Cardiac muscle cell (in vitro differentiated cells and primary cell): ENCODE results near the gene DUSP7. TPM values are rescaled to one million over a fixed set of nuclear protein-coding genes. Genes with fewer than 3 reads are reported as not detected.

Source experiments
- DNase-seq, 2 donors: peaks; one replicate each; pipeline versions ENCODE4 v3.0.0 to v3.0.0-alpha.2; 2010 to 2017; ENCODE audit warnings: low read depth in 1 of 2, low spot score in 1 of 2
- H3K27ac ChIP-seq: fragments of 200-600 bp; sonication (generic); 2 replicates; pipeline ENCODE4 v1.5.1; 2016
- H3K27me3 ChIP-seq: fragments of 200-600 bp; sonication (generic); 2 replicates; pipeline ENCODE4 v1.6.0; 2016; ENCODE audit warnings: control low read depth
- H3K36me3 ChIP-seq: fragments of 200-600 bp; sonication (generic); 2 replicates; pipeline ENCODE4 v1.5.1; 2016; ENCODE audit warnings: control low read depth
- H3K4me1 ChIP-seq: fragments of 200-600 bp; sonication (generic); 2 replicates; pipeline ENCODE4 v1.8.1; 2017; ENCODE audit warnings: low read depth, mild to moderate bottlenecking, mixed run types
- H3K4me3 ChIP-seq: fragments of 200-600 bp; sonication (generic); 2 replicates; pipeline ENCODE4 v1.5.1; 2016; ENCODE audit warnings: mild to moderate bottlenecking
- H3K9me3 ChIP-seq: fragments of 200-600 bp; sonication (generic); 2 replicates; pipeline ENCODE4 v1.5.1; 2017; ENCODE audit warnings: low read depth, mild to moderate bottlenecking, control low read depth
- polyA plus RNA-seq: library from polyadenylated mRNA; unstranded; fragments of >200 nt; fragmentation: Nextera tagmentation; extraction: Ambion mirVana; gene quantifications from 2 replicates; pipeline ENCODE4 v1.2.1, GENCODE V29; 2016
- total RNA-seq: library from RNA; depleted of rRNA; stranded (reverse); fragments of >200 nt; gene quantifications from 2 replicates; pipeline ENCODE4 v1.2.3, GENCODE V29; 2016
- TF ChIP-seq, protein P1 (sequence below): IDR thresholded peaks from 2 replicates; pipeline ENCODE4 v1.5.1; 2012; ENCODE audit warnings: low read depth, mild to moderate bottlenecking, low read length

DUSP7 gene
- total and polyA plus RNA-seq, 2 experiments from 2014 or later, result 7.1 to 39.5 TPM

DNA sequence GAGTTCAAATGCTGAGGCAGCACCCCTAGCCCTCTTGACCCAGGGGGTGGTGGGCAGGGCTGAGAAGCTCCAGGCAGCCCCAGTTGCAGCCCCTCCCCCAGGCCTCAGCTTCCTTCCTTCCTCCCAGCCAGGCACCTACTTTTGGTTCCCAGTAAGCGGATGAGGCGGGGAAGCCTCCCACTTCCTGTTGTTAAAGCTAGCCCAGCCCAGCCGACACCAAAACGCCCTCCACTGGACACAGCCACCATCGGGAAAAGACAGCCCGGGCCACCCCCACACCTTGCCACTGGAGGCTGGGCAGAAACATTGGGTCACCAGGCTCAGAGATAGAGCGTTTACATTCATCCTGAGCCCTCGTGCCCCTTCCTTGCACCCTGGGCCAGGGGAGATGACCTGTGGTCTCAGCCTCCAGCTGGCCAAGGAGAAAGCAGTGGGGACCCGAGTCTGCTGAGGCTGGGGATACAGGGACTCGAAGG lies 3.5 kb downstream of the DUSP7 start:
- Histone ChIP-seq H3K36me3 (peaks cover 12% of the 10 kb centered on the region), H3K4me1 (peaks cover 19% of the 10 kb centered on the region), H3K4me3 (no peak overlapping the region), H3K27me3 (no peaks in the 10 kb centered on the region), H3K27ac (peak overlapping the region; percentile 68), H3K9me3 (no peaks in the 10 kb centered on the region)
- TF ChIP-seq, protein P1, sequence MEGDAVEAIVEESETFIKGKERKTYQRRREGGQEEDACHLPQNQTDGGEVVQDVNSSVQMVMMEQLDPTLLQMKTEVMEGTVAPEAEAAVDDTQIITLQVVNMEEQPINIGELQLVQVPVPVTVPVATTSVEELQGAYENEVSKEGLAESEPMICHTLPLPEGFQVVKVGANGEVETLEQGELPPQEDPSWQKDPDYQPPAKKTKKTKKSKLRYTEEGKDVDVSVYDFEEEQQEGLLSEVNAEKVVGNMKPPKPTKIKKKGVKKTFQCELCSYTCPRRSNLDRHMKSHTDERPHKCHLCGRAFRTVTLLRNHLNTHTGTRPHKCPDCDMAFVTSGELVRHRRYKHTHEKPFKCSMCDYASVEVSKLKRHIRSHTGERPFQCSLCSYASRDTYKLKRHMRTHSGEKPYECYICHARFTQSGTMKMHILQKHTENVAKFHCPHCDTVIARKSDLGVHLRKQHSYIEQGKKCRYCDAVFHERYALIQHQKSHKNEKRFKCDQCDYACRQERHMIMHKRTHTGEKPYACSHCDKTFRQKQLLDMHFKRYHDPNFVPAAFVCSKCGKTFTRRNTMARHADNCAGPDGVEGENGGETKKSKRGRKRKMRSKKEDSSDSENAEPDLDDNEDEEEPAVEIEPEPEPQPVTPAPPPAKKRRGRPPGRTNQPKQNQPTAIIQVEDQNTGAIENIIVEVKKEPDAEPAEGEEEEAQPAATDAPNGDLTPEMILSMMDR, result peak; percentile 60
- peak; percentile 63 to 85 for DNase-seq

DNA sequence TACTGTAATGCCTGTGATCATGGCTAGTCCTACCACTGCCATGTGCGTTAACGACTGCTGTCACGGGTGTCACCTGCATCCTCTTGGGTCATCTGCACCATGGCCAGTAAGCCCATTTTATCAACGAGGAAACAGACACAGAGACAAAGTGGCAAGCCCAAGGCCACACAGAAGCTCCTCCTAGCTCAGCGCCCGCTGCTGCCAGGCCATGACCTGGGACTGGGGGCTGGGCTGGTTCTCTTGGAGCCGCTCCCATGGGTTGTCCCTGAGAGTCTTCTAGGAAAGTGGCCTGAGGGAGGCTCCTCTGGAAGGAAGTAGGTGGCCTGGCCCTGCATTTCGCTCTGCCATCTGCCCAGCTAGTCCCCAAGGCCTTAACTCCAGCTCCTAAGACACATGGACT lies 4.9 kb downstream of the DUSP7 start:
- no peak overlapping the region for H3K4me3 ChIP-seq

DNA sequence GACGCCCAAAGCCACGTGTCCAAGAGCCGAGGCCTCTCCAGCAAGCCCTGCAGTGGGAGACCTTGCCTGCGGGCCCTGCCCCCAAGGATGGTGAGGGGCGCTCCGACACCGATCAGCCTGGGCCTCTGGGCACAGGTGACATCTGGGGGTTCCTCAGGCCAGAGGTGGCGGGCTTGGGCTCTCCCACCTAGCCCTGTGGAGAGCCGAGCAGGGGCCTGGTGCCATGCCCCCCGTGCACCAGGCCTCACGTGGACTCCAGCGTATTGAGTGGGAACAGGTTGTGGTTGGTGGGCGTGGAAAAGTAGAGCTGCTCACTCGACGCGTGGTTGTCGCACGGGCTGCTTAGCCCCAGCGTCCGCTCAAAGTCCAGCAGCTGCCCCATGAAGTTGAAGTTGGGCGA lies 5.8 kb downstream of the DUSP7 start:
- TF ChIP-seq, protein P1, result no peak
- H3K36me3 ChIP-seq, result peaks cover 12% of the 10 kb centered on the region
- peaks cover 27% of the 10 kb centered on the region for H3K4me1 ChIP-seq
- H3K27me3 ChIP-seq, result no peaks in the 10 kb centered on the region
- H3K4me3 ChIP-seq, result no peak overlapping the region
- DNase-seq, result no peak
- no peak overlapping the region for H3K27ac ChIP-seq
- no peaks in the 10 kb centered on the region for H3K9me3 ChIP-seq

More for the DNA sequence above, 4.9 kb downstream of the DUSP7 start:
- no peak for DNase-seq
- H3K27ac ChIP-seq, result no peak overlapping the region
- no peaks in the 10 kb centered on the region for H3K27me3 ChIP-seq
- H3K4me1 ChIP-seq, result peaks cover 21% of the 10 kb centered on the region
- TF ChIP-seq, protein P1, result no peak
- no peaks in the 10 kb centered on the region for H3K9me3 ChIP-seq
- peaks cover 12% of the 10 kb centered on the region for H3K36me3 ChIP-seq

DNA sequence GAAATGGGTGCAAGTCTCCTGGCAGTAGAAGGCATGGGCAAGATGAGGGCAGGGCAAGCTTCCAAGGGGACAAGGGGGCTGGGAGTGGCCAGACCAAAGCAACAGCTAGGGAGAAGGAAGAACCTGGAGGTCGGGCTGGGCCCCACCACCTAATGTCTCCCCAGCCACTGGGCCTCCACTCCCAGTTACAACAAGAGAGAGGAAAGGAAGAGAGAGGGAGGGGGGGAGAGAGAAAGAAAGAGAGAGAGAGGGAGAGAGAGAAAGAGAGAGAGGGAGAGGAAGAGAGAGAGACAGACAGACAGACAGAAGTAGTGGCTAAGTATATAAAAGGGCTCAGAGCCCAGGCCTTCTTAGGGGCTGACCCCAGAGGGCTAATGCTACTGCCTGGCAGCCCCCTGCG lies 6.9 kb downstream of the DUSP7 start:
- Histone ChIP-seq H3K9me3 (no peaks in the 10 kb centered on the region), H3K4me3 (no peak overlapping the region), H3K27me3 (no peaks in the 10 kb centered on the region), H3K36me3 (peaks cover 12% of the 10 kb centered on the region), H3K27ac (peak overlapping the region; percentile 53), H3K4me1 (peaks cover 33% of the 10 kb centered on the region)
- no peak for DNase-seq
- TF ChIP-seq, protein P1, result no peak

DNA sequence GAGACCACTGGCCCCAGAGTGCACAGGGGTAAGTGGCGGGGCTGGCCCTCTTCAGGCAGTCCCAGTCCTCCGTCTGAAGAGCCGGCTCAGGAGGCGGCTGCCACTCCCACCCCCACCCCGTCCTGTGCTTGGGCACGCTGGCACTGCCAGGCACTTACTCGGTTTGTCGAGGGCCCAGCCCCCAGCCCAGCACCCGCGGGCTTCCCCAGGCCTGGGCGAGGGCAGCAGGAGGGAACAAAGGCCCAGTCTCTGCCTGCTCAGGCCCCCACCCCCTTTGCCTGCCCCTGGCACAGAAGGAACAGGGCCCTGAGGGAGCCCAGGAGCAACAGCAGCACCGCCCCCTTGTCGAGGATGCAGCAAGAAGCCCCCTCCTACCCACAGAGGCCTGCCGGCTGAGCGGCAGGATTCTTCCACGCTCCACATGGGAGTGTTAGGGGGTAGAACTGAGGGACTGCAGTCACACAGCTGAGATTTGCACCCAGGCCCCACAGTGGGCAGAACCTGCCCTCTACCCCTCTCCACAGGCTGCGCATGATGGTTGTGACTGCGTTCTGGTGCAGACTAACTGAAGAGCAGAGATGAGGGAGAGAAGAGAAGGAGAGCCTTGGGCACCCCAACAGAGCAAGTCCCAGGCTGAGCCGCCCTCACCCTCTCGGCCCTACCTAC lies 8.9 kb downstream of the DUSP7 start:
- Histone ChIP-seq H3K9me3 (no peaks in the 10 kb centered on the region), H3K27me3 (no peaks in the 10 kb centered on the region), H3K36me3 (peaks cover 12% of the 10 kb centered on the region), H3K4me1 (peaks cover 23% of the 10 kb centered on the region), H3K4me3 (no peak overlapping the region), H3K27ac (no peak overlapping the region)
- TF ChIP-seq, protein P1, result no peak
- no peak for DNase-seq
